NT2/D1 (cell line): ENCODE data around the gene MOB3B.

Experiments used
- DNase-seq: peaks from one replicate; pipeline ENCODE4 v3.0.0-alpha.2; 2011; ENCODE audit warnings: low read depth, low spot score
- H3K27me3 ChIP-seq: 2 replicates; pipeline ENCODE4 v1.6.0; 2011; ENCODE audit warnings: mild to moderate bottlenecking; ENCODE audit not compliant: insufficient read length, insufficient read depth
- H3K36me3 ChIP-seq: 2 replicates; pipeline ENCODE4 v1.6.1; 2011; ENCODE audit warnings: mild to moderate bottlenecking, low read length, mixed read lengths; ENCODE audit not compliant: insufficient read depth, insufficient read length
- H3K4me1 ChIP-seq: 2 replicates; pipeline ENCODE4 v1.5.1; 2011; ENCODE audit not compliant: insufficient read depth, insufficient read length
- H3K4me3 ChIP-seq: 2 replicates; pipeline ENCODE4 v1.5.1; 2011; ENCODE audit warnings: low read depth; ENCODE audit not compliant: insufficient read length
- H3K9ac ChIP-seq: 2 replicates; pipeline ENCODE4 v1.6.0; 2011; ENCODE audit warnings: low read depth; ENCODE audit not compliant: insufficient read length
- H3K9me3 ChIP-seq: 2 replicates; pipeline ENCODE4 v1.5.1; 2011; ENCODE audit warnings: mild to moderate bottlenecking, low read length; ENCODE audit not compliant: insufficient read depth
- SUZ12 ChIP-seq: IDR thresholded peaks from 2 replicates; pipeline ENCODE4 v1.6.1; 2011; ENCODE audit not compliant: insufficient read length, insufficient read depth; ENCODE audit errors: extremely low read depth
- YY1 ChIP-seq: IDR thresholded peaks from 2 replicates; pipeline ENCODE4 v1.6.1; 2011; ENCODE audit not compliant: insufficient read length, insufficient read depth
- ZNF274 ChIP-seq: IDR thresholded peaks from 2 replicates; pipeline ENCODE4 v1.6.1; 2011; ENCODE audit warnings: mild to moderate bottlenecking, low read depth, low read length

The MOB3B gene

GRCh38 chr9:27279611-27280010, 250.0 kb downstream of the MOB3B start:
- H3K4me3 ChIP-seq: no peak overlapping the region
- no peaks in the 10 kb centered on the region for H3K9me3 ChIP-seq
- H3K36me3 ChIP-seq: no peaks in the 10 kb centered on the region
- no peaks in the 10 kb centered on the region for H3K4me1 ChIP-seq
- no peaks in the 10 kb centered on the region for H3K27me3 ChIP-seq
- H3K9ac ChIP-seq: no peak overlapping the region
- DNase-seq: no peak
- TF ChIP-seq YY1 (no peak), SUZ12 (no peak), ZNF274 (no peak)

DNA sequence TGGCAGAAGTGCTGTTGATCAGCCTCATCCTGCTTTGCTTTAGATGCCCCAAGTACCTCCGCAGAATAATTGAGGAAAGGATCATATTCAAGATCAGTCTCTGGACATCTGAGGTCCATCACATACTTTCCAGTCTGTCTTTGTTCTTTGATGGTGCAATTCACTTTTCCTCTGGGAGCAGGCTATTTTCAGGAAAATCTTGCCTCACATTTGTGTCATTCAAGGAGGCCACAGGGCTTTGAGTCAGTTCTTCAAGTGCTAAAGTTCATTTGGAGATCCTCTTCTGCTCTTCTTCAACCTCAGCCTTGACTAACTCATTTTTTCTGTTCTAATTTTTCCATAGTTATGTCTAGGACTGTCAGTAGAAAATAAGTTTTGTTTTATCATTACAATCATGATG, 251.2 kb downstream of the MOB3B start:
- H3K36me3 ChIP-seq: no peaks in the 10 kb centered on the region
- H3K9me3 ChIP-seq: no peaks in the 10 kb centered on the region
- H3K4me1 ChIP-seq: no peaks in the 10 kb centered on the region
- H3K9ac ChIP-seq: no peak overlapping the region
- TF ChIP-seq ZNF274: no peak
- TF ChIP-seq YY1: no peak
- TF ChIP-seq SUZ12: no peak
- no peak overlapping the region for H3K4me3 ChIP-seq
- no peak for DNase-seq
- H3K27me3 ChIP-seq: no peaks in the 10 kb centered on the region

DNA sequence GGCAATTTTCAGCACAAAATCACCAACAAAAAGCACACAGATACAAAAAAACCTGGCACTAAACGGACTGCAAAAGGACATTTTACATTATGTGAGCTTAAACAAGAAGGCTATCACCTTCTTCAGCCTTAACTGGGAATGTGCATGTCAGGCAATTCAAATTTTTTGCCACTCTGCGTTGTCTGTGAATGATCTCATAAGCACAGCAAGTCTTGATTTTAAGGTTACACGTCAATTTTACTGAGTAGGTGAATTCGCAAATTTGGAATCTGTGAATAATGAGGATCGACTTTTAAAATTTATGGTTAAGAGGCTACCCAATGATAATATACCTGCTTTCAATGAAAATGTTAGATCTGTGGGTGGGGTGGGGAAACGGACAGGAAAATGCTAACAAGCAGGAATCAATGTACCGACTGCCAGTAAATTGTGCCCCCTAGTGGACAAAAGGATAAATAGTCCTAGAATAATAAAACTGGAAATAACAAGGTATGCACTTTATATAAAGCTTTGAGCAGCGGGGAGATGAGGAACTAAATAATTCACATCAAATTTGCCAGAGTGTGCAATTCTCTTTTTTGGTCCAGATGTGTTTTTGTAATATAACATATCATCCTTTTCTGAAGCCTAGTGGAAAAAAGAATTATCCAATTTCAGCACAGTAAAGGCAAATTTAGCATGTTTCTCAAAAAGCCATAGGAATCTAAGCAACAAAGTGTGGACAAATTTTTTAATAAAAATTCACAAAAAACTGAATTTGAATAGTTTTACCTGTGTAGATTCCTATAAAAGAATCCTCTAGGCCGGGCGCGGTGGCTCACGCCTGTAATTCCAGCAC, 253.2 kb downstream of the MOB3B start:
- no peak overlapping the region for H3K4me3 ChIP-seq
- H3K9ac ChIP-seq: no peak overlapping the region
- peak; percentile 25 for DNase-seq

More for the DNA sequence above, 253.2 kb downstream of the MOB3B start:
- no peaks in the 10 kb centered on the region for H3K4me1 ChIP-seq
- no peaks in the 10 kb centered on the region for H3K27me3 ChIP-seq
- TF ChIP-seq ZNF274 (no peak), YY1 (no peak), SUZ12 (no peak)
- H3K9me3 ChIP-seq: no peaks in the 10 kb centered on the region
- H3K36me3 ChIP-seq: no peaks in the 10 kb centered on the region
